Medulla oblongata (tissue), 1 donor: ENCODE data around the gene GHRHR.

Experiments used
- DNase-seq: peaks from one replicate; pipeline ENCODE4 v3.0.0-alpha.2; 2015; ENCODE audit errors: extremely low spot score

The GHRHR gene

DNA sequence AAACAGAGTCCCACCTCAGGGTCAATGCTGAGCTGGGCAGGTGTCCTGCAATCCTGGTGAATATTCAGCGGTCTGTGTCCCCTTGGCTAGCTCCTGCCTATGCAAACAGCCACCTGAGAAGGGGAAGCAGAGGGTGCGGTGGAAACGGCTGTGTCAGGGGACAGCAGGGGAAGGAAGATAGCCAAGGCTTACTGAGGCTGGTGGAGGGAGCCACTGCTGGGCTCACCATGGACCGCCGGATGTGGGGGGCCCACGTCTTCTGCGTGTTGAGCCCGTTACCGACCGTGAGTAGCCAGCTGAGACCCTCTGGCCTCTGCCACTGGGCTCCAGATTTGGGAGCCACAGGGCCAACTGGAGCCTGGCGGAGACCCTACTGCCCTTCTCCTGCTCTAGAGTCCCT is at the start of gene GHRHR:
Gene GHRHR (plus strand): TSS at position 112 of the 400 bp plus-strand sequence. CDS start 116 bp downstream, at position 228.
- no peak for DNase-seq

DNA sequence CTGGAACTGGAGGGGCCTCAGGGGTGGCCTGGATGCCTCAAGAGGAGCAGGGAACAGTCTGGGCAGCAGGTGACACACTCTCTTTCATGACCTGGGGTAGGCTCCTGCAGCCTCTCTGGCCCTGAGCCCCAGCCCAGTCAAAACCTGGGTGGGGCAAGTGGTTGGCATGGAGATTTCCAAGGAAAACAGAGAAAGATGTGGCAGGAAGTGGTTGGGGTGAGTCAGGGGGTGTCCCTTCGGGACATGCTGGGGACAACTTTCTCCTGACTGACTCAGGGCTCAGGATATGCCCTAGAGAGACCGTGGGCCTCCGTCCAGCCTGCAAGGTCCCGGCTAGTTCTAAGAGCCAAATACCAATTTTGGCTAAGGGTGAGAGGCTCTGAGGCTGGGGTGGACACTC is 49.2 kb upstream of the GHRHR start:
- DNase-seq, result no peak

GRCh38 chr7:30915005-30915601 is 48.6 kb upstream of the GHRHR start:
- DNase-seq, result no peak

- no peak for DNase-seq
Measured at GRCh38 chr7:30915751-30916150, 48.0 kb upstream of the GHRHR start.

DNA sequence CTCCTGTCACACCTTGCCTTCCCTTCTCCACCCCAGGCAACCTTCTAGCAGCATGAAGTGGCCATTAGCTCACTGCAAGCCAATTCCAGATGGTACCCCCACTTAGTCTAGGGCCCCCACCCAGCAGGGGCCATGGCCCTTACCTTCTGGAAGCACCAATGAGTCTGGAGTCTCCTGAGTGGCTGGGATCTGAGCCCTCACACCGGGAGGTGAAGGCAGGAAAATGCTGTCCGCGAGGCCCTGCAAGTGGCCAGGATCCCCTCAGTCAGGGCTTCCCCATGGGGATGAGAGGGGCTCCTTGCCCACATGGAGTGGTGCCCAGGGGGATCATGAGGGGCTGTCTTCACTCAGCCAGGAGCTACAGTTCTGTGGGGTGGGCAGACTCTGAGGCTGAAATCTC is 47.5 kb upstream of the GHRHR start:
- DNase-seq, result no peak

DNA sequence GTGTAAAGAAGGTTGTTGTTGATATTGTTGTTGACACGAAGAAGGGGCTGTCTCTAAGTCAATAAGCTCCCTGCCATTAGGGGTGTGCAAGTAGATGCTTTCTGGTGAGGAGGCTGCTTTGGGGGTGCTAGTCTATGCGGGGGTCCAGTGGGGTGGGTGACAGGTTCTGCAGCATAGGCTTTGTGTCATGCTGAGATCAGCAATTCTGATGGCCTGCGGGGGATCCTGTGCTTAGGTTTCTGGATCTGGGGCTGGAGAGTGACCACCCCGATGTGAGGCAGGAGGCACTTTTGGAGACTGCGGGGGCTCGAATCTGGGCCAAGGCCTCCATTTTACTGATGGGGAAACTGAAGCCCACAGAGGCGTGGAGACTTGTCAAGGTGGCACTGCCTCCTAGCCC is 47.0 kb upstream of the GHRHR start:
- no peak for DNase-seq

DNA sequence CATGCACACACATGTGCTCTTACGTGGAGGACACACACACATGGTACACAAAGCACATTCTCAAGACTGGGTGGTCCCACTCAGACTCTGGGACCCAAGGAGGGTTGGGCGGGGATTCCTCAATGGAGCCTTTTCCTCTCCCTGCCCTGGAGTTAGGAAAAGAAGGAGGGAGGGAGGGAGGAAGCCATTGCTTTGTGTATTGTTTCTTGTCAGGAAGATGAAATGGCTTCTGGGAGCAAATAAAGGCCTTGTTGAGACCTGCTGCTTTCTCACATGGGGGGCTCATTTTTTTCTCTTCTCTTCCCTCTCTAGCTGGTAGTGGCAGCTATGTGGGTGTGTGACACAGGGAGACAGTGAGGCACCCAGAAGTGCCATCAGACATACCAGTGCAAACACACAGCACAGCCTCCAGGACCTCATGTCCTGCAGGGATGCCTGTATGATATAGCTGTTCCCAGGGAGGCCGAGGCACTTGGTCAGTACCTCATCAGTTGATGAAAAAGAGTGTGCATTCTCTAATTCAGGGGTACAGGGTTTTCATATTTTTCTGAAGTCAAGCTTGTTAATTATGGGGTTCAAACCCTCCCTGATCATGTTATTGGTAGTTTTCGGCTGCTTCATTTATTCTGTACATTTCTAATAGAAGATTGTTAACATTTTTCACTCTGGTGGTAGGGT is 46.4 kb upstream of the GHRHR start:
- DNase-seq, result no peak

DNA sequence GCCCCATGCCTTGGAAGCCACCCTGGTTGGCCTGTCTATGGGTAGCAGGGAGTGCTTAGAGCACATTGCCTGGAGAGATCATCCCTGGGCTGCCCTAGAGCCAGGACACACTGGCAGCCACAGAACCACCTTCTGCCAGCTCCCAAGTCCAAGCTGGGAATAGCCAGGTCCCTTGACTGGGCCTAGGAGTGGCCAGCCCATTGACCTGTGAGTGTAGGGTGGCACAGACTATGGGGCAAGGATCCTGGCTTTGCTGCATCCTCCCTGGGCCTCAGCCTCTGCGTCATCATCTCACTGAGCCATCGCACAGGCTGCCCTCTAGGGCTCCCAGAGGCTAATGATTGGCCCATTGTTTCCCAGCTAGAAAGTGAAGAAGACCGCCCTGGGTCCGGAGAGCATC is 45.1 kb upstream of the GHRHR start:
- peak; percentile 67 for DNase-seq

DNA sequence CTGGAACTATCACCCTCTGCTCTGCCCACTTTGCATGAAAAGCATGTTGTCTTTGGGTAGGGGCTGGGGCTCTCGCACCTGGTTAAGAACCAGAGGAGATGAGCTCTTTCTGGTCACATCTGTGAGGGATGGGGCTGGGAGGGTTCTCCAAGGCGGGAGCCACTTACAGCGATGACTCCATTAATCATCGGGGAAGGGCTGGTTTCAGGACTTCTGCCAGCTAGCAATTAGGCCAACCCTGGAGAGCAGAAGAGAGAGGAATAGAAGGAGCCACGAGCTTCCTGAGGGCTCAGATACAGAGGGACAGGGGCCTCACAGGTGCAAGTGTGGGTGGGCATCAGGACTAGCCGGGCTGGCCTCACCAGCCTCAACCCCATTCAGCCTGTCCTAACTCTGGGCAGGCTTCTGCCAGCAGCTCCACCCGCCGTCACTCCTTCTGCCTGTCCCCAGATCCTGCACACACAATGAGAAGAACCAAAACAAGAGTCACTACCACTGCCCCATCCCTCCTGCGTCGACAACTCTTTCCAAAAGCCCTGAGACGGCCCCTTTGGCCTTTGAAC is 43.7 kb upstream of the GHRHR start:
- no peak for DNase-seq

DNA sequence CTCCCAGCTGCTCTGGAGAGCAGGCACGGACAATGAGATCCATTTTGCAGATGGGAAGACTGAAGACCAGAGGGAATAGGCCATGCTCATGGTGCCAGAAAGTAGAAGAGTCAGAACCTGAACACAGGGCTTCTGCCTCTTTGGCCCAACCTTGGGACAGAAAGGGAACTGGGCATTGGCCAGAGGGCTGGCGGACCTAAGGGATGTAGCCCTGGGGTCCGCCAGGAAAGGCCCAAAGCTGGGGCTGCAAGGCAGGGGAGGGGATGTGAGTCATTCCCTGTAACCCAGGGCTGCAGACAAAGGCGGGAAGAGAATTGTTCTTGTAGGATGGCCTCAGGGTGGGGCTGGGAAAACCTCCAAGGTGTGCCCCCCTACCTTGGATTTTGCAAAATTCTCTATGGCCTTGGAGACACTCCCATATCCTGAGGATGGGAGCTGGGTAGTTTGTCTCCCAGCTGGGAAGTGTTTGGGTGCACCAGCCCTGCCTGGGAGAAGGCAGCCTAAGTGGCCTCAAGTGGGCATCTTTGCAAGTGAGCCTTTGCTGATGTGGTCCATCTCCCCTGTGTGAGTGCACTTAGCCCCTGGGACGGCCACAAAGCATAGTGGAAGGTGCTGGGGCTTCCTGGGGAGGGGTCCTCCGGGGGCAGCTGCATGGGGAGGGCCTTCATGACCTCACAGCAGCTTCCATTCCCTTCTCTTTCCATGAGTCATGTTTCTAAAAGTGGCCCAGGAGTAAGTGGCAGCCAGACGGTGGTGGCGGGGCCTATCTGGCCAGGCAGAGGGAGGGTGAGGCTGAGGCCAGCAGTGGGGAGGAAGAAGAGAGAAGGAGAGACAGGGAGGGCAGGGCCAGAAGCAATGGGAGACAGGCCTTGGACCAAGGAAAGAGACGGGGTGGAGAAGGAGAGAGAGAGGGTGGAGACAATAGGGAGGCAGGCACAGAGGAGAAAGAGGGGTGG is 42.9 kb upstream of the GHRHR start:
- DNase-seq, result no peak

GRCh38 chr7:30921540-30922401 is 42.0 kb upstream of the GHRHR start:
- DNase-seq, result no peak

- no peak for DNase-seq
Measured at GRCh38 chr7:30922596-30922995, 41.2 kb upstream of the GHRHR start.

DNA sequence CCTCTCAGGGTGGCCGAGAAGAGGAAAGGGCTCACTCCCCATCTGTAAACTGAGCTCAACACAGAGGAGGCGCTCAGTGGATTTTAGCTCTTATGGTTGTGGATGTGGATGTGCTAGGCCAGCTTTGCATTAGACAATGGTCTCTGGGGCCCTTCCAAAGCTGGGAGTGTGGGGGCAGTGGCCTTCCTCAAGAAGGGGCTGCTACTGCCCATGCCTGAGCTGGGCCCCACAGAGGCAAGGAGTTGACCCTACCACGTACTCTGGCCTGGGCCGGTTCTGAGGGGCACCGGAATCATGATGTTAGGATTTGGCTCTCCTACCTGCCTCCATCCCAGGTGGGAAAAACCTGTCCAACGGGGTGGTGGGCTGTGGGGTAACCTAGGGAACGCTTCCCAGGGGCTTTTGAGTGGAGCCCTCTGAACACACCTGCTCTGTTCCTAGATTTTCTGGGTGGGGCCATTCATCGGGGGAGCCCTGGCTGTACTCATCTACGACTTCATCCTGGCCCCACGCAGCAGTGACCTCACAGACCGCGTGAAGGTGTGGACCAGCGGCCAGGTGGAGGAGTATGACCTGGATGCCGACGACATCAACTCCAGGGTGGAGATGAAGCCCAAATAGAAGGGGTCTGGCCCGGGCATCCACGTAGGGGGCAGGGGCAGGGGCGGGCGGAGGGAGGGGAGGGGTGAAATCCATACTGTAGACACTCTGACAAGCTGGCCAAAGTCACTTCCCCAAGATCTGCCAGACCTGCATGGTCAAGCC is 40.6 kb upstream of the GHRHR start:
- DNase-seq, result no peak

DNA sequence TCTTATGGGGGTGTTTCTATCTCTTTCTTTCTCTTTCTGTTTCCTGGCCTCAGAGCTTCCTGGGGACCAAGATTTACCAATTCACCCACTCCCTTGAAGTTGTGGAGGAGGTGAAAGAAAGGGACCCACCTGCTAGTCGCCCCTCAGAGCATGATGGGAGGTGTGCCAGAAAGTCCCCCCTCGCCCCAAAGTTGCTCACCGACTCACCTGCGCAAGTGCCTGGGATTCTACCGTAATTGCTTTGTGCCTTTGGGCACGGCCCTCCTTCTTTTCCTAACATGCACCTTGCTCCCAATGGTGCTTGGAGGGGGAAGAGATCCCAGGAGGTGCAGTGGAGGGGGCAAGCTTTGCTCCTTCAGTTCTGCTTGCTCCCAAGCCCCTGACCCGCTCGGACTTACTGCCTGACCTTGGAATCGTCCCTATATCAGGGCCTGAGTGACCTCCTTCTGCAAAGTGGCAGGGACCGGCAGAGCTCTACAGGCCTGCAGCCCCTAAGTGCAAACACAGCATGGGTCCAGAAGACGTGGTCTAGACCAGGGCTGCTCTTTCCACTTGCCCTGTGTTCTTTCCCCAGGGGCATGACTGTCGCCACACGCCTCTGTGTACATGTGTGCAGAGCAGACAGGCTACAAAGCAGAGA is 39.9 kb upstream of the GHRHR start:
- no peak for DNase-seq

GRCh38 chr7:30924624-30925023 is 39.1 kb upstream of the GHRHR start:
- DNase-seq, result no peak

DNA sequence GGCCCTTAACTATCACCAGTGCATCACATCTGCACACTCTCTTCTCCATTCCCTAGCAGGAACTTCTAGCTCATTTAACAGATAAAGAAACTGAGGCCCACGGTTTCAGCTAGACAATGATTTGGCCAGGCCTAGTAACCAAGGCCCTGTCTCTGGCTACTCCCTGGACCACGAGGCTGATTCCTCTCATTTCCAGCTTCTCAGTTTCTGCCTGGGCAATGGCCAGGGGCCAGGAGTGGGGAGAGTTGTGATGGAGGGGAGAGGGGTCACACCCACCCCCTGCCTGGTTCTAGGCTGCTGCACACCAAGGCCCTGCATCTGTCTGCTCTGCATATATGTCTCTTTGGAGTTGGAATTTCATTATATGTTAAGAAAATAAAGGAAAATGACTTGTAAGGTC is 38.6 kb upstream of the GHRHR start:
- DNase-seq, result no peak

- DNase-seq, result no peak
Measured at GRCh38 chr7:30925913-30926312, 37.8 kb upstream of the GHRHR start.

- DNase-seq, result no peak
Measured at GRCh38 chr7:30926313-30926712, 37.4 kb upstream of the GHRHR start.

- DNase-seq, result no peak
Measured at GRCh38 chr7:30927040-30927439, 36.7 kb upstream of the GHRHR start.

- no peak for DNase-seq
Measured at GRCh38 chr7:30927559-30927958, 36.2 kb upstream of the GHRHR start.
